Naive B cell (primary cell): ENCODE measurements around the gene BNC2. TPM values are rescaled to one million over a fixed set of nuclear protein-coding genes. Genes with fewer than 3 reads are reported as not detected.

Source experiments
- ATAC-seq, 2 donors: fragments of 150-1000 bp; cut with Tn5 transposase; 2 replicates each; pipeline ENCODE4 v1.10.0; 2021; ENCODE audit warnings: low read depth in 2 of 2, mild to moderate bottlenecking in 2 of 2, moderate library complexity in 2 of 2
- DNase-seq: peaks from one replicate; pipeline ENCODE4 v3.0.0; 2022
- H3K27ac Mint-ChIP-seq, 6 donors: one replicate each; pipeline ENCODE4 v1.8.0; 2020 to 2022; ENCODE audit warnings: mild to moderate bottlenecking in 6 of 6, mixed read lengths in 6 of 6, moderate library complexity in 5 of 6, inconsistent platforms in 2 of 6
- H3K27me3 Mint-ChIP-seq, 3 donors: one replicate each; pipeline ENCODE4 v1.8.0; 2021 to 2022; ENCODE audit warnings: mixed read lengths in 3 of 3, mild to moderate bottlenecking in 1 of 3
- H3K36me3 Mint-ChIP-seq, 2 donors: one replicate each; pipeline ENCODE4 v1.8.0; 2020 to 2022; ENCODE audit warnings: mixed read lengths in 2 of 2, inconsistent platforms in 1 of 2, mild to moderate bottlenecking in 1 of 2
- H3K4me1 Mint-ChIP-seq, 3 donors: one replicate each; pipeline ENCODE4 v1.8.0; 2020 to 2022; ENCODE audit warnings: mixed read lengths in 3 of 3, inconsistent platforms in 1 of 3, mild to moderate bottlenecking in 1 of 3, moderate library complexity in 1 of 3
- H3K4me3 Mint-ChIP-seq, 8 donors: one replicate each; pipeline ENCODE4 v1.8.0; 2020 to 2022; ENCODE audit warnings: mild to moderate bottlenecking in 8 of 8, mixed read lengths in 8 of 8, moderate library complexity in 8 of 8, inconsistent platforms in 2 of 8
- H3K9me3 Mint-ChIP-seq, 7 donors: one replicate each; pipeline ENCODE4 v1.8.0; 2020 to 2022; ENCODE audit warnings: mixed read lengths in 7 of 7, mild to moderate bottlenecking in 5 of 7, inconsistent platforms in 2 of 7, moderate library complexity in 1 of 7
- polyA plus RNA-seq, 6 donors: library from polyadenylated mRNA; unstranded; fragments of 300-500 nt; fragmentation: Illumina TruSeq; gene quantifications; one replicate each; pipeline ENCODE4 v1.2.3, GENCODE V29; 2021; ENCODE audit warnings: low read depth in 6 of 6

BNC2 gene
- polyA plus RNA-seq, 6 donors from 2014 or later = not detected

- no peak for ATAC-seq
- no peak for DNase-seq
- H3K27me3 Mint-ChIP-seq = no peaks in the 10 kb centered on the region
- no peaks in the 10 kb centered on the region for H3K4me1 Mint-ChIP-seq
- no peaks in the 10 kb centered on the region for H3K36me3 Mint-ChIP-seq
- no peak overlapping the region for H3K4me3 Mint-ChIP-seq
- H3K27ac Mint-ChIP-seq = no peak overlapping the region
- H3K9me3 Mint-ChIP-seq = peaks cover 0 to 12% (median 2%) of the 10 kb centered on the region in 7 donors
Measured at GRCh38 chr9:16794871-16795639, 75.4 kb downstream of the BNC2 start.

DNA sequence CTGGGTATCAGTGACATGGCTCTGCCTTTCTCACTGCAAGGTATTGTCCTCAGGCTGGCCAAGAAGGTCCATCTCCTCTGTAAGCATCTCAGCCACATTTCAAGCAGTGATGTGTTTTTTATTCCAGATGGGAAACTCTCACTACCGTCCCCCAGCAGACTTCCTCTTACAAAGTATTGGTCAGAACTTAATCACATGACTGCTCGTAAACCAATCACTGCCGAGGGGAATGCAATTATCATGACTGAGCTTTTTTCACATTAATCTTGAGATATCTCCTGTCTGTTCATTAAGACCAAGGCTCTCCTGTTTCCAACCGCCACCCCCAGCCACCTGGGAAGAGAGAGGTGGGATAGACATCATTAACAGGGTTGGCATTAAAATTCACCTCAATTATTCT is 76.4 kb downstream of the BNC2 start:
- no peaks in the 10 kb centered on the region for H3K36me3 Mint-ChIP-seq
- H3K27me3 Mint-ChIP-seq = no peaks in the 10 kb centered on the region
- peaks cover 0 to 12% (median 3%) of the 10 kb centered on the region in 7 donors for H3K9me3 Mint-ChIP-seq
- H3K4me1 Mint-ChIP-seq = no peaks in the 10 kb centered on the region
- H3K4me3 Mint-ChIP-seq = no peak overlapping the region
- ATAC-seq (no peak), DNase-seq (no peak)
- no peak overlapping the region for H3K27ac Mint-ChIP-seq

- Mint-ChIP-seq H3K36me3 (no peaks in the 10 kb centered on the region), H3K4me1 (no peaks in the 10 kb centered on the region), H3K27ac (no peak overlapping the region)
Measured at GRCh38 chr9:16787724-16788123, 82.7 kb downstream of the BNC2 start.

GRCh38 chr9:16784002-16784401 is 86.5 kb downstream of the BNC2 start:
- Mint-ChIP-seq H3K27me3 (no peaks in the 10 kb centered on the region), H3K9me3 (peaks cover 0 to 4% (median 3%) of the 10 kb centered on the region in 7 donors), H3K36me3 (no peaks in the 10 kb centered on the region), H3K27ac (no peak overlapping the region), H3K4me3 (no peak overlapping the region), H3K4me1 (no peaks in the 10 kb centered on the region)
- DNase-seq (no peak), ATAC-seq (no peak)

More at GRCh38 chr9:16787724-16788123, 82.7 kb downstream of the BNC2 start:
- Mint-ChIP-seq H3K27me3 (no peaks in the 10 kb centered on the region), H3K4me3 (no peak overlapping the region), H3K9me3 (peaks cover 0 to 5% (median 4%) of the 10 kb centered on the region in 7 donors)
- no peak for DNase-seq
- no peak for ATAC-seq

GRCh38 chr9:16782490-16782889 is 88.0 kb downstream of the BNC2 start:
- H3K36me3 Mint-ChIP-seq = no peaks in the 10 kb centered on the region
- peaks cover 0 to 6% (median 2%) of the 10 kb centered on the region in 7 donors for H3K9me3 Mint-ChIP-seq
- H3K27me3 Mint-ChIP-seq = no peaks in the 10 kb centered on the region
- ATAC-seq (no peak), DNase-seq (no peak)
- no peak overlapping the region for H3K27ac Mint-ChIP-seq
- H3K4me1 Mint-ChIP-seq = no peaks in the 10 kb centered on the region
- no peak overlapping the region for H3K4me3 Mint-ChIP-seq

GRCh38 chr9:16775330-16775729 is 95.1 kb downstream of the BNC2 start:
- H3K36me3 Mint-ChIP-seq = no peaks in the 10 kb centered on the region
- no peak overlapping the region for H3K27ac Mint-ChIP-seq
- no peaks in the 10 kb centered on the region for H3K4me1 Mint-ChIP-seq
- no peak overlapping the region for H3K4me3 Mint-ChIP-seq
- no peak for ATAC-seq
- no peaks in the 10 kb centered on the region for H3K27me3 Mint-ChIP-seq
- DNase-seq = no peak
- peaks cover 0 to 6% (median 0%) of the 10 kb centered on the region in 7 donors for H3K9me3 Mint-ChIP-seq

DNA sequence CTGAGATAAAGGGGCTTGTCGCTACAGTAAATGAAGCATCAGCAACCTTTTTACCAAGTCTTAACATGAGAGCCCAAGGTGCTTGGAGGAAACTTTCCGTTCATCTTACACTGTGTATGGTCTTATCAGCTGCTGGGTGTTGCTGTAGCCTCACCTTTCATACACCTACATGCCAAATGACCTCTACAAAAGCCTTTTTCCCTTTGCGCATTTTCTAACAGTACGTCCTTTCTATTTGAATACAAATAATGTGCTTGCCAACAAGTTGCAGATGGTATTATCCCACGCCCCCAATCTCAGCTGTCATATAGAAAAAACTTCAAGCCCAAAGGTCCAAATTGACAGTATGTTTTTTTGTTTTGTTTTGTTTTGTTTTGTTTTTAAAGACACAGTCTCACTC is 96.9 kb downstream of the BNC2 start:
- Mint-ChIP-seq H3K4me1 (no peaks in the 10 kb centered on the region), H3K9me3 (peaks cover 0 to 4% (median 0%) of the 10 kb centered on the region in 7 donors), H3K27me3 (no peaks in the 10 kb centered on the region), H3K4me3 (no peak overlapping the region), H3K36me3 (no peaks in the 10 kb centered on the region), H3K27ac (no peak overlapping the region)
- ATAC-seq (no peak), DNase-seq (no peak)

DNA sequence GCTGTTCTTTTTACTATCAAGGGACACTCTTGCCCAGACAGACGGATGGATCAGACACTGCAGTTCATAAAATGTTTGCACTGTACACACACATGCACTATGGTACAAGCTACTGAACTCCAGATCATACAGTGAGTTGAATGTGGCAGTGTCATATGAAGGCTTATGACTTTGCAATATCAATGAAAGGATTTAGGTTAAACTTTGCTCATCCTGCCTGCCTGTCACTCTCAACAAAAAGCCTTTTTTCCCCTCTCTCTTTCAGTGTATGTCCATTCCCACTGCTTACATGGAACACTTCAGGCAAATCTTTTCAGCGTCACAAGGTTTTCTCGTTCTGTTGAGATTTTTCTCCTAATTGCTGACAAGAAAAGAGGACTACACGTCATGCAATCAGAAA is 97.4 kb downstream of the BNC2 start:
- H3K4me1 Mint-ChIP-seq = no peaks in the 10 kb centered on the region
- H3K36me3 Mint-ChIP-seq = no peaks in the 10 kb centered on the region
- no peaks in the 10 kb centered on the region for H3K27me3 Mint-ChIP-seq
- no peak overlapping the region for H3K4me3 Mint-ChIP-seq
- ATAC-seq (no peak), DNase-seq (no peak)
- H3K27ac Mint-ChIP-seq = no peak overlapping the region
- H3K9me3 Mint-ChIP-seq = peaks cover 0 to 3% (median 2%) of the 10 kb centered on the region in 7 donors

DNA sequence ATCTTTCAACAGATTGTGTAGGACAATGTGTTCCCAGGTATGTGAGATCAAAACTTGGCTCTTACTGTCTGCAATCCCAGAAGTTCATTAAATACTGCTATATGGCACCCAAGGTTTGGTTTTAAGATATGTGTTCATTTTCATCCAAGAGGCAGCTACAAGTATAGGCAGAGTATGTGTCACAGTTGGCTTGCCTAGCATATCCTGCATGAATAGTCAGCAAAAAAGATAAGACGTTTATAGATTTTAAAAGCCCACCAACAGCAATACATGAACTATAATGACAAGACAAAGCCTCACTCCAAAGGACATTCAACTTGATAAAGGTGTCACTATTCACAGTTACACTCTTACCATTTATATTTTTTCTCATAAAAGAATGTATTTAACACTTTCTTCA is 99.1 kb downstream of the BNC2 start:
- H3K9me3 Mint-ChIP-seq = peaks cover 0 to 8% (median 0%) of the 10 kb centered on the region in 7 donors
- no peak for DNase-seq
- no peak overlapping the region for H3K27ac Mint-ChIP-seq
- H3K4me3 Mint-ChIP-seq = no peak overlapping the region
- no peak for ATAC-seq
- H3K27me3 Mint-ChIP-seq = no peaks in the 10 kb centered on the region
- no peaks in the 10 kb centered on the region for H3K36me3 Mint-ChIP-seq
- H3K4me1 Mint-ChIP-seq = no peaks in the 10 kb centered on the region

- H3K4me3 Mint-ChIP-seq = no peak overlapping the region
- no peak for ATAC-seq
- H3K27ac Mint-ChIP-seq = no peak overlapping the region
- H3K4me1 Mint-ChIP-seq = no peaks in the 10 kb centered on the region
- H3K27me3 Mint-ChIP-seq = no peaks in the 10 kb centered on the region
- DNase-seq = no peak
- peaks cover 0 to 8% (median 0%) of the 10 kb centered on the region in 7 donors for H3K9me3 Mint-ChIP-seq
- H3K36me3 Mint-ChIP-seq = no peaks in the 10 kb centered on the region
Measured at GRCh38 chr9:16769291-16769690, 101.2 kb downstream of the BNC2 start.

GRCh38 chr9:16768816-16769215 is 101.7 kb downstream of the BNC2 start:
- ATAC-seq (no peak), DNase-seq (no peak)
- Mint-ChIP-seq H3K36me3 (no peaks in the 10 kb centered on the region), H3K27ac (no peak overlapping the region), H3K9me3 (peaks cover 0 to 8% (median under 1%) of the 10 kb centered on the region in 7 donors), H3K4me3 (no peak overlapping the region), H3K27me3 (no peaks in the 10 kb centered on the region), H3K4me1 (no peaks in the 10 kb centered on the region)

DNA sequence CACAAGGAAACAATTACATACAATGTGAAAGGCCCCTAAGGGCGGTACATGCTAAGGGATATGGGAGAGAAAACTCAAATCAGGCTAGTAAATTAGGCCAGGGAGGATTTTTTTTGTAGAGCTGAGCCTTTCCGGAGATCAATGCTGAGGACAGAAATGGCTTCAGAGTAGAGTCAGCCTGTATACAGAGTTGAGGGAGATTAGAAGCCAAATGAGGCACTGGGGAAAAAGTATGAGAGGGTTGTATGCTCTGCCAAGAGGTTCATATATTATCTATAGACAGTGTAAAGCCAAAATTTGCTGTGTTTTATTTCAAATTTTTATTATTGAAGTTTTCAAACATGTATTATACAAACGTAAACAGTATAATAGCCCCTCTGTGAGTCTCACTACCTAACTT is 103.1 kb downstream of the BNC2 start:
- H3K27ac Mint-ChIP-seq = no peak overlapping the region
- no peak for ATAC-seq
- no peaks in the 10 kb centered on the region for H3K4me1 Mint-ChIP-seq
- H3K4me3 Mint-ChIP-seq = no peak overlapping the region
- DNase-seq = no peak
- no peaks in the 10 kb centered on the region for H3K36me3 Mint-ChIP-seq
- H3K27me3 Mint-ChIP-seq = no peaks in the 10 kb centered on the region
- H3K9me3 Mint-ChIP-seq = peaks cover 0 to 8% (median 2%) of the 10 kb centered on the region in 7 donors

GRCh38 chr9:16763946-16764345 is 106.5 kb downstream of the BNC2 start:
- ATAC-seq (no peak), DNase-seq (no peak)
- no peaks in the 10 kb centered on the region for H3K4me1 Mint-ChIP-seq
- H3K27me3 Mint-ChIP-seq = no peaks in the 10 kb centered on the region
- H3K27ac Mint-ChIP-seq = no peak overlapping the region
- no peaks in the 10 kb centered on the region for H3K36me3 Mint-ChIP-seq
- H3K4me3 Mint-ChIP-seq = no peak overlapping the region
- peaks cover 0 to 11% (median 2%) of the 10 kb centered on the region in 7 donors for H3K9me3 Mint-ChIP-seq

- Mint-ChIP-seq H3K9me3 (peaks cover 0 to 11% (median 1%) of the 10 kb centered on the region in 7 donors), H3K4me1 (no peaks in the 10 kb centered on the region), H3K4me3 (no peak overlapping the region), H3K36me3 (no peaks in the 10 kb centered on the region), H3K27ac (no peak overlapping the region), H3K27me3 (no peaks in the 10 kb centered on the region)
- no peak for DNase-seq
- no peak for ATAC-seq
Measured at GRCh38 chr9:16755467-16756160, 114.9 kb downstream of the BNC2 start.
